GM21619 (cell line): ENCODE measurements around the gene ERN1.
A peak's percentile ranks its signal among the peaks of the same experiment; 100 is the strongest.
"Not testable (repeated sequence)": the region's sequence is repeated elsewhere in the genome, so short reads cannot be mapped to it uniquely, and the experiment has no call there.

Experiments used
- ATAC-seq: cut with Tn5 transposase; IDR thresholded peaks from one replicate; pipeline ENCODE4 v1.9.1; 2021; ENCODE audit not compliant: unreplicated experiment

Gene ERN1

DNA sequence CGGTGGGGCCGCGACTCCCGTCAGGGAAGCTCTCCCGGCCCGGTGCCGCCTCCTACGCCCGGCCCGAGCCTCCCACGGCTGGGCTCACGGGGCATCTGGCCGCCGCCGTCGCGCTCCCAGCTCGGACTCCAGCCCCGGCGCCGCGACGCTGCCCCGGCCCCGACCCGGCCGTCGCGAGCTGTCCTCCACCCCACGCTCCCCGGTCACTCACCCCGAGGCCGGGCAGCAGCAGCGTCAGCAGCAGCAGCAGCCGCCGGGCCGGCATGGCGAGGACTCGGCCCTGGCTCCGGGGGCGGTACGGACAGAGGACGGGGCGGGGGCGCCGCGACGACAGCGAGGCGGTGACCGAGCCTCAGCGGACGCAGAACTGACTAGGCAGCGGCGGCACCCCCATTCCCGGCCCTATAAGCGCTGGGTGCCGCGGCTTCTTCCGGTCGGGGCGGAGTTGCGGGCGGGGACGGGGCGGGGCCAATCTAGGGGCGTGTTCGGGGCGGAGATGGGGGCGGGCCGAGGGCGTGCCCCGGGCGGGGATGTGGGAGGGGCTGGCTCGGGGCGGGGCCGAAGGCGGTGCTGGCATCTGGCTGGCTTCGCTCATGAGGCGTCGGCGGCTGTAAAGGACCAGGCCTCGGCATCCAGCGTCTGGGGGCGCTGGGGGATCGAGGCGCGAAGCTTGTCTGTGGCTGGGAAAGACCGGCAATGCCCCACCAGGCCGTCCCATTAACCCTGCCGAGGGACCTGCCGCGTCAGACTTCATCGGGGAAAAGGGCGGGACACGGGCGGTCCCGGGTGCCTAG, at the start of gene ERN1:
Gene ERN1 (minus strand): TSS at position 380 of the 794 bp plus-strand sequence. CDS start 115 bp downstream, at position 265.
- peak; percentile 69 for ATAC-seq

DNA sequence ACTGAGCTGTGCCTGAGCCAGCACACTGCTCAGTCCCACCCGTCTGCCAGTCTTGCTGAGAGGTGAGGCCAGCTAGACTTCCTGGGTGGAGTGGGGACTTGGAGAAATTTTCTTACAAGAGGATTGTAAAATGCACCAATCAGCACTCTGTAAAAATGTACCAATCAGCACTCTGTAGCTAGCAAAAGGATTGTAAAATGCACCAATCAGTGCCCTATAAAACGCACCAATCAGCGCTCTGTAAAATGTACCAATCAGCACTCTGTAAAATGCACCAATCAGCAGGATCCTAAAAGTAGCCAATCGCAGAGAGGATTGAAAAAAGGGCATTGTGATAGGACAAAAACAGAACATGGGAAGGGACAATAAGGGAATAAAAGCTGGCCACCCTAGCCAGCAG, 49.1 kb upstream of the ERN1 start:
- ATAC-seq: not testable (repeated sequence)

DNA sequence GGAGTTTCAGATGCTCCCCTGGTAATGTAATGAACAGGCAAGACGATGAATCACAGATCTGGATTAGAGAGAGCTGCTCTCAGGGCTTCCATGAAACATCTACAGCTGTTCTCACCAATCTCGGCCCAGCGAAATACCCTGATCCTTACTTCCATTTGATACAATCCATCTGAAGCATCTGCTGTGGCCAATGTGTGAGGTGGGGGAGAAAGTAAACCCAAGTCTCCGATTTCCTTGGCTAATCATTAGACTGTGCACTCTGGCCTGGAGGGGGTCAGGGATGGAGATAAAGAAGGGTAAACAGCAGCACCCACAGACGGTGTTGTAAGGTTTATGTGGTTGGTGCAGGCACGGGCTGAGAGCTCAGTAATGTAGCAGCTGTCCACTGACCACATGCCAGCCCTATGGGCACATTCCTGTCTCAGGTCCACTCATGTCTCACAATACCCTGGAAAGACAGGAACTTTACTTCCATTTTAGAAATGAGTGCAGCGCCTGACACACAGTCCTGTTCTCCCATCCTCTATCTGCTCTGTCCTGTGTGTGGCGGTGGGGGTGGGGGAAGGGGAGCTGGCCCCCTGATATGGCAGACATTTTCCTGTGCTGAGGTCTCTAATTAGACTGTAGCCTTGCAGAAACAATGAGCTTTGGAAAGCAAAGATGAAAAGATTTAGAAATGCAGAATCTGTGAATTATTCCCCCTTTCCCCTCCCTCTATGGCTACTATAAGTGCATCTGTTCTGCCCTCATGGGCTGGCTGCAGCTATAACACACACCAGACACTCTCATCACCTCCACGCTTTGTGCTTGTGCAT, 48.3 kb upstream of the ERN1 start:
- no peak for ATAC-seq

DNA sequence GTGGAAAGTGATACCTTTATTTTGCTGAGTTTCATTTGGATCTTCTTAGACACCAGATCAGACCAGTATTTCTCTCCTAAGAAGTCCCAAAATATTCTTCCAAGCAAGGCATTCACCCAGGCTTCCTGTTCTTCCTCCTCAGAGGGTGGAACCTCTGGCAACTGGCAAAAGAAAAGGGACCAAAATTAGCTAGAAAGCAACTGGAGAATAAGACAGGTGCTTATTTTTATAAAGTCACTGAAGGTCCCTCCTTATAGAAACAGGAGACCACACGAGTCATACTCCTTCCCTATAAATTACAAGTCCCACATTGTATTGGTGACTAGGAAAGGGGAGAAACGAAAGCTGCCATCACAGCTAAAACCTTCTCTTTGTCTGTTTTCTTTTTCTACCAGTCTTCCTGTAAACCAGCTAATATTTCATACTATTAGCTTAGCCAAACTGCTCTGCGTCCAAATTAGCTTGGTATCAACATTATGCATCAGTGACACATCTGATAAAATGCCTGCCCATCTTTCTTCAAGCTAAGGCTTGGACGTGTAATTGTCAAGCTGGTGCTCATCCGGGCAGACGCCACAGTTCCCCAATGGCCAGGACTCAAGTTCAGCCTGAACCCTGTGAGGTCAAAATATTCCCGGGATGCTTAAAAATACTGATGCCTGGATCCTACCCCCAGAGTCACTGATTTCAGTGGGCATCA, 47.5 kb upstream of the ERN1 start:
- no peak for ATAC-seq

DNA sequence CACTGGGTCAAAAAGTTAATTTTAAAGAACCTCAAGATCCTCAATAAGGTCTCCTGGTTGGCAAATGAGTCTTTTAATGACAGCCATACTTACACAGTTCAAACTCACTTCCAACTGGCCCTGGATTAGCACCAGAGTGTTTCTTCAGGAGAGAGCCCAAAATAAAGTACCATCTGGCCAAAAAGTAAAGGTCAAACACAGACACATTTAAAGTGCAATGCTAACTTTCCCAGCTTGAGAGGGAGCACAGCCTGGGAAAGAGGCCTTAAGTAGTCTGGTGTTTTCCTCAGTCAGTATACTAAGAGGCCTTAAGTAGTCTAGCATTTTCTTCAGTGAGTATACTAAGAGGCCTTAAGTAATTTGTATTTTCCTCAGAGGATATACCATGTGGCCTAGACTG, 46.6 kb upstream of the ERN1 start:
- ATAC-seq: no peak

DNA sequence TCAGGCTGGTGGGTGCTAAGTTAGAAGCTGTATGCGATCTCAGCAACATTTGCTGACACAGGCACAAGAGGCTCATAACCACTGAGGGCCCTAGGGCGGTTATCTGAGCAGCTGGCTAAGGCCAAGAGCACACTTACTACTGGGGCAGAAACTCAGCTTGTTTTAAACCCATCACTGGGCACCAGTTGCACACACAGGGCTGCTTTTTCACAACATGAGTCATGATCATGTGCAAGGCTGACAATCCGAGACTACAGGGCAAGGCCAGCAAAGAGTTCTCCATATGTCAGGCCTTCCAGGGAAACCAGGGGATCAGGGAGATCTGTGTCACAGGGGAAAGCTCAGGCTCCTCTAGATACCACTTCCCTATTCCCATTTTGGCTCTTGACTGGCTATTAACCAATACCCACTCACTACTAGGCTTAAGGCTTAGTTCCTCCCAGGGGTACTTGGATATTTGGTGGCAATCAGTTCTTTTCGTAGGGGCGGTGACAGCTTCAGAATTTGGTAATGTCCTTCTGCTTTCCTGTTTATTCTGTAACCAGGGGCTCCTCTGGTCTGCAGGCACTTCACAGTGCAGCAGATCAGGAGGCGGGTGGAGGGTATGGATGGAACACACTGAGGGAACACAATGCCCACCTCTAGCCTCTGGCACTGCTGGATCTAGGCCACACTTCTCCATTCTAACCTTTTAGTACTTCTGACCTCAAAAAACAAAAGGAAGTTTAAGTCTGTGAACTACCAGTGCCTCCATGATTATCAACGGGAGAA, 44.9 kb upstream of the ERN1 start:
- ATAC-seq: no peak

DNA sequence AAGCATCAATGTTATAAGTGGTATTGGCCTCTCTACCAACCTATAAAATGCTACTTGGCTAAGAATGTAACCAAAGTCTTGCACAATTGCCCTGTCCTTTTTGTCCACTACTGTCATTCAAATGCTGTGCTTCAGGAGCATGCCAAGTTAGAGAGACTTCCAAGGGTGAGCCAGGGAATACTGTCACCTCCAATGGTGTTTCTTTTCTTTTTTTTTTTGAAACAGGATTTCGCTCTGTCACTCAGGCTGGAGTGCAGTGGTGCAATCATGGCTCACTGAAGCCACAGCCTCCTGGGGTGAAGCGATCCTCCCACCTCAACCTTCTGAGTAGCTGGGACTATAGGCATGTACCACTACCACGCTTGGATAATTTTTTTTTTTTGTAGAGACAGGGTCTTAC, 43.7 kb upstream of the ERN1 start:
- ATAC-seq: no peak

DNA sequence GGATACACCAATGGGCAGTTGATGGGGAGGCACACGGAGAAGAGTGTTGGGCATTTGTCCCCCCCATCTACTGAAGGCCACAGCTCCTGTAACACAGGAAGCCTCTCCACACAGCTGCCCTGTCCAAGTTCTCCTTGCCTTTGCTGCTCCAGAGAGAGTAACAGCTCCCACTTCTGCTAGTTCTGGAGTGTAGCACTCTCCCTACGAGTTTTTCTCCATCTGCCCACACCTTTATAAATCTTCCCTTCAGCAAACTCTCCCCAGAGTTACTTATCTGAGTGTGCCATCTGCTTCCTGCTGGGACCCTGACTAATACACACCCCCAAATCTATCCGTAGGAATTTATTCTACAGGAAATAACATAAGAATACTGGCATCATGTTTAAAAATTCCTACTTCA, 42.6 kb upstream of the ERN1 start:
- ATAC-seq: no peak

DNA sequence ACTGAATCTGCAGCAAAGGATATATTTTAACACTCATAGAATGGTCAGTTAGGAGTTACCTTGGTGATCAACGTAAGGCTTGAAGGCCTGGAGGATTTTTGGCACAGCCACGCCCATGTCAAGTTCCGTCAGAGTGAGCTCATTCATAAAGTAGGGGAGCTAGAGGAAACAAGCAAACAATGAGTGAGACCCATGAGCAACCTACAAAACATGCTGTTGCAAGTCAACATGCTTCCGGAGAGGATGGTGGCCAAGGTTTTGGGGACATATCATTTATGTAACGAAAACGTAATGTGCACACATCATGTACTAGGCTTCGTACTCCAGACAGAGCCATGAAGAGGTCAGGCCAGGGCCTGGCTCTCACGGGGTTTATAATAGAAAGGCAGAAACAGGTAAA, 41.1 kb upstream of the ERN1 start:
- ATAC-seq: no peak

DNA sequence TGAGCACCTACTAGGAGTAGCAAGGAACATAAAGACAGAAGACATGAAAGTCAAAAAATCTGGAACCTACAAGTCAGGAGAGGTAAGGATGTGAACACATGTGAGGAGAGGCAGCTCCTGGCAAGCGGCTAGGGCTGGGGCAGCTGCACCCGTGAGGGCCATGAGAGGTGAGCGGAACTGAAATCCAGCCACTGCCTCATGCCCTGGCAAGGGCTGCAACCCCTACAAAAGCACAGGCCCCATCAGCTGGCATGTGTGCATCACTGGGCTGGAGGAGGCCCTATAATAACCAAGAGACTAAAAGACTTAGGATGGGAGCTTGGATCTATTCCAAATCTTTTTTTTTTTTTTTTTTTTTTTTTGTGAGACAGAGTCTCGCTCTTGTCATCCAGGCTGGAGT, 40.3 kb upstream of the ERN1 start:
- ATAC-seq: no peak

DNA sequence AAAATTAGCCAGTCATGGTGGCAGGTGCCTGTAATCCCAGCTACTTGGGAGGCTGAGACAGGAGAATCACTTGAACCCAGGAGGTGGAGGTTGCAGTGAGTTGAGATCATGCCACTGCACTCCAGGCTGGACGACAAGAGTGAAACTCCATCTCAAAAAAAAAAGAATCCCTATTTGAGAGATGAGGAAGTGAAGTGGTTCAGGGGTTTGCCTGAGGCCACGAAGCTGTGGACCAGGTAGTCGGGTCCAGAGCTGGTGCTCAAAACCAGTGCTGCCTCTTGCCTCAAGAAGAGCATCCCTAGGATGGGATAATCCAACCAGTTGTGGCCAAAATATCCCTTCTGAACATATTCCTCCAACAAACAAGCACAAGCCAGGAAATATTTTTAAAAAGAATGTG, 37.7 kb upstream of the ERN1 start:
- not testable (repeated sequence) for ATAC-seq

DNA sequence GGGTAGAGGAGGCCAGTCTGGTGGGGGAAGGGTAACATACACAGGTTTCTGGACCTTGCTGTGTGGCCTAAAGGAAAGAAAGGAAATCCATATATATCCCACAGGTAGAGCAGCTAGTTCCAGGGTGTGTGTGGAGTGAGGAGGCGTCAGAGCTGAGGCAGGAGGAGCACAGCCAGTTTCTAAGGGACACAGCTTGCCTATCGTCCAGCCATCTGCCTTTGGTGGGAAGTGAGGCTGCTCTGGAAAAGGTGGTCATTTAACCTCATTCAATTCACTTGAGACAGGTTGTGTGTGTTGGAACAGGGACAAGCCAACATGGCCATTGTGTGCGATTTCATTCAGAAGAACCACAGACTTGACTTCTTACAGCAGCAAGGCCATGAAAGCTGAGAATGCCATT, 36.9 kb upstream of the ERN1 start:
- ATAC-seq: no peak

DNA sequence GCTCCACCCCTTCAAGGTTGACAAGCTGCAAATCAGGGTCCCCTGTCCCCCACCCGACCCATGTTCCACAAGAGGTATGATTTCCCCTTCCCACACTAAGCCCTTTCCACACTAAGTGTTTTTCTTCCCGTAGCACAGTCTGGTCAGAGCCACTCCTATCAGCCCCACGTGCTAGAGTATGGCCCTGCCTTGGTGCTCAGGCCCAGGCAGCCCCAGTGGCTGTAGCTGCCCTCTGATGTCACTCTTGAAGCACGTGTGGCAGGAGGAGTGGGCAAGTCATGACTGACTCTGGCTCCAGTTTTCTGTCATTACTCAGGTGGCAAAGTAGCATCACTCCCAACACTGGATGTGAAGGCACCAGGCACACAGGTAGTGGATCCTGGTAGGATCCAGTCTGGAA, 35.4 kb upstream of the ERN1 start:
- ATAC-seq: no peak

DNA sequence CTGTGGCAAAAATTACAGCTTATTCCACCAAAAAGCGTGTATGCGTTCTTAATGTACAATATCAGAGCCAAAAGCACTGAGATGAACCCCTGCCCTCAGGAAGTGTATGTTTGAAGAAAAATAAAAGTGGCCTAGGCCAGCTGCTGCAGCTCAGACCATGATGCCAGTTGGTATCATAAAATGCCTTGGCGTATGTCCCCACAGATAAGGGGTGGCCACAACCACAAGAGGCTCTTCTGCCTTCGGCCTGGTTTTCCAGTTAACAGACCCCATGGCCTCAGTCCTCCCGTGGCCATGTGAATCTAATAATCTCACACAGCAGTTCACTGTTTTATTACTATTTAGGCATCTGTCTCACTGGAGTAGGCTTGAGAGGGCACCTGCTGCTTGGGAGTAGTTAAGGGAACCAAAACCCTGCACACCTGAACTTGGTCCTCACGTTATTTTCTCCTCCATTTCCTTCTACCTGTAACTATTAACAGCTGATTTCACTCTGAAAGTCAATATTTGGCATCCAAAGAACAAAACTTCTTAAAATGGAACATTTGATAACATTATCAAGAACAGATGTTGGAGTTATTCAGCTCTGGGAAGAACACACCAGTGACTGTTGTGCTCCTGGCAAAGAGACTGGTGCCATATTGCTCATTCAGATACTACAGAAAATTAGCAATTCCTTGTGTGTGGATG, 34.8 kb upstream of the ERN1 start:
- ATAC-seq: no peak

DNA sequence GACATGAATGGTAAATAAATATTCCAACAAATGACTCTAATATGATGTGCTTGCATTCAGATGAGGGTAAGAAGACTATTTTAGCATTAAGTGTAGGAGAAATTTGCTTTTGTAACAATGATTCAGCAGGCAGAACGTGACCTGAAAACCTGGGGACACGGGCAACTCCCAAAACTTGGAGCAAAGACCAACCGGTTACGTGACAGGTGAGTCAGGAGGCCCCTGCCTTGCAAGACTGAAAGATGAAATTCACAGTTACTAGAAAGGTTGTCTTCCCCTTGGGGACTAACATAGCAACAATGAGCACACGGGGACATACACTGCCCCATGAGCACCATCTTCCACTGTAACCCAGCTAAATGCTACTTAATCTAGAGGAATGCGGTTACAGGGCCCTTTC, 33.5 kb upstream of the ERN1 start:
- ATAC-seq: no peak

DNA sequence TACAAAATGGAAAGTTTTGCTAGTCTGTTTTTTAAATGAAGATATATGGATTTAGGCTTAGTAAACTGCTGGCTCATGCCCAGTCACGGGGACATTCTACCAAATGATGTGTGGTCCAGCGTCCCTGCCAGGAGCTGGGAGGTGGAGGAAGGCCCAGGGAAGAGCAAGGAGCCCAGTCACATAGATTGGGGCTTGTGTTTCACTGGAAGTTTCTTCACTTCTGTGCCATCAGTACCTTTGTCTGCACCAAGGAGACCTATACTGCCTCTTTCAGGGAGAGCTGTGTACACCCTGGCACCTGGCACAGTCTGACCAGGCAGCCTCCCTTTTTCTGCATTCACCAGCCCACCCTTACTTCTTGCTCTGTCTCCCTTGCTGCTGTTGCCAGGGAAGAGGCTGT, 32.6 kb upstream of the ERN1 start:
- no peak for ATAC-seq

DNA sequence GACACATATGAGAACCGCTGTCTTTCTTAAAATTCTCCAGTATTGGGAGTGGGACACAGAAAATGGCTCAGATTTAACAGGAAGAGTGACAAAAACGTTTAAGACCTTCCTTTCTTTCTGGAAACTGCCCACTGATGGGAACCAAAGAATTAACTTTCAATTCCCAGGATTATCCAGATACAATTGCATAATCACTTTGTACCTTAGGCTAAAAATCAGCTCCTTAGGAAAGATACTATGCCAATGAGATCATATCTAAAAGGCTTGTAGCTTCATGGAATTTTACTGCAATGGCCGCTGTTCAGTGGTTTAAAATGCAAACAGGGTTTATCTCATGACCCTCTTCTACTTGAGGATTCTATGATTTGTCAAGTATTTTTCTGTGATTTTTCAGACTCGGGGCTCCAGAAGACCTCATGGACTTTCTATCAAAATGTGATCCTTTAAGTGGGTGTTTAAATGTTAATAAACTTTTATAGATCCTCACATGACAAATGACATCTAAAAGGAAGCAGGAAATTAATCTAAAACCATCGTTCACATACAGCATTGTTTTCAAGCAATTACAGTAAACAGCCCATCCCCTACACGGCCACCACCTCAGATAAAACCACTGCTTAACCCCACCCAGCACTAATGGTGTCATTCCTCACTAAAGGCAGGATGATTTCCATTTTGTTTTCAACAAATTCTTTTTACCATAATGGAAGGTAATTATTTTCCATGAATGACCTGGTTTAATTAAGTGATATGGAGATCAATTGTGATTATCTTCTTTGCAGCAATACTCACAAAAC, 31.6 kb upstream of the ERN1 start:
- no peak for ATAC-seq

DNA sequence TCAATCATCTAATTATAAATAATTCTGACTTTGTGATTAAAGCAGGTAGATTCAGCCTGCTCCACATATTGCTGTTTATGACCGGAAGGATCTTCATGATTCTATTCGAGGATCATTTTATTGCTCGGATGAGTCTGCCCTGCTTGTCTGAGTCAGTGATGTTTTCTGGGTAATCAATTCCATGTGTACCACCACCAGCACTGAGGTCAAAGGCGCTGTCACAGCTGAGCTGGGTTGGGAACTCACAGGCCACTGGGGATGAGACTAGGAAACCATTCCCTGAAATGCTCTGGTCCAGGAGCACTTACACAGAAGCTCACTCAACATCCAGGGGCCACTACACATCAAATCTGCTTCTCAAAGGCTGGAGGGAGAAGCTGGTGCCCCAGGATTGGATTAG, 30.4 kb upstream of the ERN1 start:
- ATAC-seq: no peak

DNA sequence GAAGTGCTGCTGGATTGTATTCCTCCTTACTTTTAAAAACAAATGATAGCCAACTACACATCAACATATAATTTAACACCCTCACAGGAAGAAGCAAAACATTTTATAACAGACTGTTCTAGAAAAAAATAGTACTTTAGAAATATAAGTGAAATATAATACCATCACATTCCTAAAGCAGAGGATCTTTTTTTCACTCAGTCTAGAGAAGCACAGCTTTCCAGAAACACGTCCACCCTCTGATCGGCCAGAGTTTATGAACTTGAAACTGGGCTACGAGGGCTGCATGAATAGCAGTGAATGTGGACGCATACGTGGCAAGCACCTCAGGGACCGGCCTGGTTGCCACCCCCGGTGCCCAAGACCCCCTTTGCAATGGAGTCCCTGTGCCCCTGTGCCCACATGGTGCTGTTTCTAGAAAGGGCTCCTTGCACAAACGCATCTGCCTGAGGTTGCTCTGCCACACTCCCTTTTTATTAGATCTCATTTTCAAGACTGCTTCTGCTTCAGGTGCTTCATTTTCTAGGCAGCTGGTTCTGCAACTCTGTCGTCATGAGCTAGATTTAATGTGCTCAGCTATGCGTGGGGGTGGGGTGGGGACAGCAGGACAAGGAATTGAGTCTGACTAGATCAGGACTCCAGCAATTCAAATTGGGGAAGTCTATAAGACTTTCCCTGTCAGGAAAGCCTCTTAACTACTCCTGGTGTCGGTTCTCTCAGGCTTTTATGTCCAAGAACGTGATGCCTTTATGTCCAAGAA, 29.1 kb upstream of the ERN1 start:
- no peak for ATAC-seq
